ENCODE data around the gene PTPRA. TPM values are rescaled to one million over a fixed set of nuclear protein-coding genes. Genes with fewer than 3 reads are reported as not detected.

Gene PTPRA
- total and polyA plus RNA-seq, 2 donors (not counting 1 experiment from before 2014, with no cell fraction given) = 32.1 to 64.2 TPM

DNA sequence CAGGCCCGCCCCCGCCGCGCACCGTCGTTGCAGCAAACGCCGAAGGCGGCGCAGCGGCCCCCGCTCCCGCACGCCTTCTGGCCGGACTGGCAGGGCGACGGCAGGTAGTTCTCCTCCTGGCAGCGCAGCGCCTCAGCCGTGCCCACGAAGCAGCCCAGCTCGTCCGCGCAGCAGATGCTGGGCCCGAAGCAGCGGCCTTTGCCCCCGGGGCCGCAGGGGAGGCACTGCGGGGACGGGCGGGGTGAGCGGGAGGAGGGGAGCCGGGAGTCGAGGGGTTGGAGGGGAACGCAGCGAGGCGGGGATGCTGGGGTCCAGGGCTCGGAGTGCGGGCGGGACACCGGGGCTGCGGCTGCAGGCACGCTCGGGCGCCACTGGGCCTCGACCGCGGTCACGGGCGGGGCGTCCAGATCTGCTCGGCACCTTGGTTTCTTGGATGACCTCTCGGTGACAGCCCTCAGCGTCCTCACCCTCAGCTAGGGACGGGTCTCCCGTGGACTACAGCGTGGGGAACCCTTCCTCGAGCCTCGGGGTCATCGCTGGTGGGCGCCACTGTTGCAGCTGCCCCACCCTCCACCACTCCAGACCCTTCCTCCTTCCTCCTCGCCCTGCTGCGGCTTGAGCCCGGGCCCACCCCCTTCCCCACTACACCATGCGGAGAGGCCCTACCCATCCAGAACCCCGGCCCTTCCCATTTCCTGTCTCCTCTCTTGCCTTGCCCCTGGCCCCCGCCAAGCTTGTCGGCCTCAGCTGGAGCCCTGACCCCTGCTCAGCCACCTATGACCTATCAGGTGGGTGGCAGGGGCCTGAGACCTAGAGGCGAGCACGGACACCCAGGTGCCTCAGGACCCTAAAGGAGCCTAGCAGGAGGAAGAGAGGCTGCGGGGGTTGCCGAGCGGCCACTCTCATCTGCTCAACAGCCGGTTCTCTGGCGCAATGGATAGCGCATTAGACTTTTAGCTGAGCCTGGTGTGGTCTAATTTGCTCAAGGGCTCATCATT, 210.0 kb downstream of the PTPRA start:
- WGBS (ENCODE audit: insufficient coverage) = 4% methylated on average over 72 of the region's 76 CpGs
- Mint-ChIP-seq H3K9me3 (ENCODE audit: insufficient read depth) (no peaks in the 10 kb centered on the region), H3K4me3 (peak overlapping the region; percentile 76), H3K4me1 (peaks cover 18% of the 10 kb centered on the region), H3K27ac (no peak overlapping the region), H3K27me3 (peaks cover 45% of the 10 kb centered on the region)
- H3K79me2 ChIP-seq (ENCODE audit: control insufficient read depth, insufficient read depth, low read length) = no peaks in the 10 kb centered on the region
- H3K4me3 ChIP-seq (ENCODE audit: control extremely low read depth in 1 of 5, extremely low read depth in 1 of 5, insufficient read depth in 1 of 5, low read depth in 2 of 5, low read length in 4 of 5) = peak overlapping the region in 3 of 5 experiments; percentile 18 to 60 (median 41)
- H2AFZ ChIP-seq (ENCODE audit: insufficient read depth, low read depth, low read length, poor library complexity, severe bottlenecking) = peak overlapping the region; percentile 54
- peaks cover 0 to 21% (median 0%) of the 10 kb centered on the region in 3 donors for H3K9me3 ChIP-seq (ENCODE audit: control extremely low read depth in 1 of 3, control insufficient read depth in 2 of 3, insufficient read depth in 1 of 3, low read length in 2 of 3)
- TF ChIP-seq, protein P1, sequence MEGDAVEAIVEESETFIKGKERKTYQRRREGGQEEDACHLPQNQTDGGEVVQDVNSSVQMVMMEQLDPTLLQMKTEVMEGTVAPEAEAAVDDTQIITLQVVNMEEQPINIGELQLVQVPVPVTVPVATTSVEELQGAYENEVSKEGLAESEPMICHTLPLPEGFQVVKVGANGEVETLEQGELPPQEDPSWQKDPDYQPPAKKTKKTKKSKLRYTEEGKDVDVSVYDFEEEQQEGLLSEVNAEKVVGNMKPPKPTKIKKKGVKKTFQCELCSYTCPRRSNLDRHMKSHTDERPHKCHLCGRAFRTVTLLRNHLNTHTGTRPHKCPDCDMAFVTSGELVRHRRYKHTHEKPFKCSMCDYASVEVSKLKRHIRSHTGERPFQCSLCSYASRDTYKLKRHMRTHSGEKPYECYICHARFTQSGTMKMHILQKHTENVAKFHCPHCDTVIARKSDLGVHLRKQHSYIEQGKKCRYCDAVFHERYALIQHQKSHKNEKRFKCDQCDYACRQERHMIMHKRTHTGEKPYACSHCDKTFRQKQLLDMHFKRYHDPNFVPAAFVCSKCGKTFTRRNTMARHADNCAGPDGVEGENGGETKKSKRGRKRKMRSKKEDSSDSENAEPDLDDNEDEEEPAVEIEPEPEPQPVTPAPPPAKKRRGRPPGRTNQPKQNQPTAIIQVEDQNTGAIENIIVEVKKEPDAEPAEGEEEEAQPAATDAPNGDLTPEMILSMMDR (IDR thresholded peaks at IDR 0.05) = no peak
- TF ChIP-seq EZH2 (IDR thresholded peaks at IDR 0.05; ENCODE audit: borderline replicate concordance, insufficient read depth, low read depth, low read length, poor library complexity, severe bottlenecking) = peak; percentile 59
- H4K20me1 ChIP-seq (ENCODE audit: control insufficient read depth, insufficient read depth, low read length, poor library complexity, severe bottlenecking) = no peaks in the 10 kb centered on the region
- H3K9ac ChIP-seq (ENCODE audit: low read length) = peak overlapping the region; percentile 45
- CTCF ChIA-PET = interaction anchor here (0.6 to 2.4 kb wide), 3 partner anchors 13 to 158 kb away, joined by 3 to 7 read pairs (median 3); no protein-coding TSS in a partner anchor
- H3K36me3 ChIP-seq (replicated peaks in 1 of 2; ENCODE audit: control extremely low read depth in 1 of 2, control insufficient read depth in 1 of 2, extremely low read depth in 1 of 2, insufficient read depth in 2 of 2, low read length in 1 of 2) = no peaks in the 10 kb centered on the region
- H3K27ac ChIP-seq (ENCODE audit: low read length in 2 of 2) = no peak overlapping the region
- peaks cover 0 to 48% (median 25%) of the 10 kb centered on the region in 4 experiments for H3K27me3 ChIP-seq (replicated peaks in 1 of 4; ENCODE audit: control extremely low read depth in 1 of 4, control insufficient read depth in 3 of 4, insufficient read depth in 4 of 4, low read length in 3 of 4)
- intact Hi-C loops (cut with micrococcal nuclease) = no loop called here
- DNase-seq (peak; percentile 40), ATAC-seq (ENCODE audit: low read depth) (peak; percentile 32)
- H3K4me1 ChIP-seq (ENCODE audit: control insufficient read depth in 2 of 2, insufficient read depth in 2 of 2, low read length in 2 of 2) = peaks cover 13 to 23% of the 10 kb centered on the region in 2 donors
- peak overlapping the region; percentile 83 for H3K4me2 ChIP-seq (replicated peaks; ENCODE audit: low read depth, low read length, poor library complexity, severe bottlenecking)
- POLR2A ChIA-PET = interaction anchor here (0.6 kb wide), 1 partner anchor 179 kb away, joined by 7 read pairs; no protein-coding TSS in a partner anchor
